Neural cell (in vitro differentiated cells): ENCODE data around the gene TSPAN32. TPM values are rescaled to one million over a fixed set of nuclear protein-coding genes. Genes with fewer than 3 reads are reported as not detected.

Experiments used
- H2AFZ ChIP-seq: fragments of 200-600, 300-800 bp; sonication (generic), shearing (Covaris generic); 2 replicates; pipeline ENCODE4 v1.6.0; 2014; ENCODE audit warnings: low read depth, mild to moderate bottlenecking, antibody characterized with exemption, low read length, moderate library complexity
- H3F3A ChIP-seq: fragments of 200-600 bp; shearing (Covaris generic); 2 replicates; pipeline ENCODE4 v1.6.1; 2016; ENCODE audit warnings: mild to moderate bottlenecking, moderate library complexity, mixed read lengths, antibody characterized with exemption, low read length; ENCODE audit not compliant: insufficient read depth, poor library complexity, severe bottlenecking
- H3K27ac ChIP-seq: fragments of 200-600, 300-800 bp; sonication (generic), shearing (Covaris generic); 2 replicates; pipeline ENCODE4 v1.5.1; 2014; ENCODE audit warnings: mild to moderate bottlenecking, low read length, moderate library complexity
- H3K27me3 ChIP-seq: fragments of 300-800, 200-600 bp; sonication (generic), shearing (Covaris generic); 2 replicates; pipeline ENCODE4 v1.6.0; 2014; ENCODE audit warnings: mild to moderate bottlenecking, low read depth, low read length, moderate library complexity; ENCODE audit not compliant: insufficient read depth
- H3K36me3 ChIP-seq: fragments of 300-800, 200-600 bp; sonication (generic), shearing (Covaris generic); 2 replicates; pipeline ENCODE4 v1.5.1; 2014; ENCODE audit warnings: mild to moderate bottlenecking, antibody characterized with exemption, low read length, moderate library complexity; ENCODE audit not compliant: insufficient read depth
- H3K4me2 ChIP-seq: fragments of 300-800, 200-600 bp; sonication (generic), shearing (Covaris generic); 2 replicates; pipeline ENCODE4 v1.6.0; 2014; ENCODE audit warnings: mild to moderate bottlenecking, low read length
- H3K4me3 ChIP-seq: fragments of 300-800, 200-600 bp; sonication (generic), shearing (Covaris generic); 2 replicates; pipeline ENCODE4 v1.5.1; 2014; ENCODE audit warnings: mild to moderate bottlenecking, low read length, moderate library complexity
- H3K79me2 ChIP-seq: fragments of 200-600 bp; shearing (Covaris generic); replicated peaks from 2 replicates; pipeline ENCODE4 v1.6.0; 2014; ENCODE audit warnings: mild to moderate bottlenecking, low read length, moderate library complexity; ENCODE audit not compliant: insufficient read depth
- H3K9ac ChIP-seq: fragments of 300-800, 200-600 bp; sonication (generic), shearing (Covaris generic); 2 replicates; pipeline ENCODE4 v1.6.1; 2016; ENCODE audit warnings: mild to moderate bottlenecking, low read length, mixed read lengths
- H3K9me2 ChIP-seq: fragments of 200-600 bp; shearing (Covaris generic); 2 replicates; pipeline ENCODE4 v1.6.1; 2016; ENCODE audit warnings: mild to moderate bottlenecking, low read length, mixed read lengths; ENCODE audit not compliant: insufficient read depth
- H3K9me3 ChIP-seq: fragments of 200-600, 300-800 bp; sonication (generic), shearing (Covaris generic); 2 replicates; pipeline ENCODE4 v1.6.1; 2016; ENCODE audit warnings: mild to moderate bottlenecking, mixed run types, low read length, moderate library complexity, mixed read lengths
- H4K20me1 ChIP-seq: fragments of 200-600 bp; shearing (Covaris generic); 2 replicates; pipeline ENCODE4 v1.6.1; 2016; ENCODE audit warnings: mild to moderate bottlenecking, mixed run types; ENCODE audit not compliant: insufficient read depth
- CTCF ChIP-seq: fragments of 450-650 bp; IDR thresholded peaks from 2 replicates; pipeline ENCODE4 v1.5.1; 2014; ENCODE audit warnings: antibody characterized with exemption, mild to moderate bottlenecking, moderate library complexity; ENCODE audit not compliant: poor library complexity, severe bottlenecking
- EP300 ChIP-seq: fragments of 450-650 bp; conservative IDR thresholded peaks from 2 replicates; pipeline ENCODE4 v1.6.1; 2014; ENCODE audit warnings: antibody characterized with exemption, mild to moderate bottlenecking, moderate library complexity; ENCODE audit not compliant: poor library complexity, severe bottlenecking
- EZH2 ChIP-seq: fragments of 200-600, 300-800 bp; shearing (Covaris generic), sonication (generic); IDR thresholded peaks from 2 replicates; pipeline ENCODE4 v1.6.1; 2014; ENCODE audit warnings: antibody characterized with exemption, low read length, borderline replicate concordance, mild to moderate bottlenecking; ENCODE audit not compliant: insufficient read depth, poor library complexity, severe bottlenecking
- MXI1 ChIP-seq: fragments of 450-650 bp; conservative IDR thresholded peaks from 2 replicates; pipeline ENCODE4 v1.6.1; 2014; ENCODE audit warnings: antibody characterized with exemption, mild to moderate bottlenecking; ENCODE audit not compliant: poor library complexity, severe bottlenecking
- POLR2AphosphoS5 ChIP-seq: IDR thresholded peaks from 2 replicates; pipeline ENCODE4 v1.6.1; 2012
- RAD21 ChIP-seq: fragments of 450-650 bp; conservative IDR thresholded peaks from 2 replicates; pipeline ENCODE4 v1.6.1; 2014; ENCODE audit warnings: antibody characterized with exemption, mild to moderate bottlenecking, moderate library complexity
- REST ChIP-seq: IDR thresholded peaks from 2 replicates; pipeline ENCODE4 v1.6.1; 2012; ENCODE audit warnings: borderline replicate concordance
- SMC3 ChIP-seq: fragments of 450-650 bp; conservative IDR thresholded peaks from 2 replicates; pipeline ENCODE4 v1.6.1; 2014; ENCODE audit warnings: antibody characterized with exemption, mild to moderate bottlenecking, moderate library complexity; ENCODE audit not compliant: poor library complexity
- TAF1 ChIP-seq: IDR thresholded peaks from 2 replicates; pipeline ENCODE4 v1.6.1; 2012; ENCODE audit warnings: low read depth
- polyA plus RNA-seq: library from polyadenylated mRNA; depleted of rRNA; stranded (reverse); fragments of >200 nt; gene quantifications from 2 replicates; pipeline ENCODE4 v1.2.3, GENCODE V29; 2014

TSPAN32 gene
- polyA plus RNA-seq, 1 donor from 2014 or later, result not detected

GRCh38 chr11:2287091-2287490 lies 14.7 kb upstream of the TSPAN32 start:
- Histone ChIP-seq H3K9me3 (no peaks in the 10 kb centered on the region), H3K9me2 (no peaks in the 10 kb centered on the region), H2AFZ (no peak overlapping the region), H3K4me2 (no peak overlapping the region), H3K36me3 (no peaks in the 10 kb centered on the region), H3F3A (no peaks in the 10 kb centered on the region), H3K79me2 (no peaks in the 10 kb centered on the region), H3K4me3 (no peak overlapping the region), H3K27me3 (no peaks in the 10 kb centered on the region), H3K9ac (no peak overlapping the region), H4K20me1 (no peaks in the 10 kb centered on the region), H3K27ac (no peak overlapping the region)
- no peak for TF ChIP-seq POLR2AphosphoS5
- TF ChIP-seq REST, result no peak
- TF ChIP-seq EP300, result no peak
- no peak for TF ChIP-seq RAD21
- TF ChIP-seq CTCF, result no peak
- TF ChIP-seq EZH2, result no peak
- no peak for TF ChIP-seq SMC3
- no peak for TF ChIP-seq TAF1
- no peak for TF ChIP-seq MXI1

- H3K36me3 ChIP-seq, result no peaks in the 10 kb centered on the region
These were observed 12.5 kb upstream of the TSPAN32 start for GRCh38 chr11:2289350-2289749.

More at GRCh38 chr11:2289350-2289749, 12.5 kb upstream of the TSPAN32 start:
- H4K20me1 ChIP-seq, result no peaks in the 10 kb centered on the region
- H3K4me3 ChIP-seq, result no peak overlapping the region
- no peak overlapping the region for H3K4me2 ChIP-seq
- H3K27ac ChIP-seq, result no peak overlapping the region
- no peaks in the 10 kb centered on the region for H3F3A ChIP-seq
- H3K9me2 ChIP-seq, result no peaks in the 10 kb centered on the region
- H3K9ac ChIP-seq, result no peak overlapping the region
- TF ChIP-seq RAD21 (no peak), MXI1 (no peak), EP300 (no peak), CTCF (no peak), POLR2AphosphoS5 (no peak), SMC3 (no peak), REST (no peak), TAF1 (no peak), EZH2 (no peak)
- no peaks in the 10 kb centered on the region for H3K27me3 ChIP-seq
- H3K79me2 ChIP-seq, result no peaks in the 10 kb centered on the region
- no peak overlapping the region for H2AFZ ChIP-seq
- H3K9me3 ChIP-seq, result no peaks in the 10 kb centered on the region
